Left kidney (tissue), 2 donors: Measurements from ENCODE around the gene ARID1B. TPM values are rescaled to one million over a fixed set of nuclear protein-coding genes. Genes with fewer than 3 reads are reported as not detected.

Experiments used
- DNase-seq: peaks from one replicate; pipeline ENCODE4 v3.0.0-alpha.2; 2013
- polyA plus RNA-seq: library from polyadenylated mRNA; unstranded; fragments of 120-200 nt; gene quantifications from one replicate; pipeline ENCODE4 v1.2.1, GENCODE V29; 2013; ENCODE audit not compliant: insufficient read length

The ARID1B gene
- polyA plus RNA-seq, 1 donor, result 87.7 TPM

DNA sequence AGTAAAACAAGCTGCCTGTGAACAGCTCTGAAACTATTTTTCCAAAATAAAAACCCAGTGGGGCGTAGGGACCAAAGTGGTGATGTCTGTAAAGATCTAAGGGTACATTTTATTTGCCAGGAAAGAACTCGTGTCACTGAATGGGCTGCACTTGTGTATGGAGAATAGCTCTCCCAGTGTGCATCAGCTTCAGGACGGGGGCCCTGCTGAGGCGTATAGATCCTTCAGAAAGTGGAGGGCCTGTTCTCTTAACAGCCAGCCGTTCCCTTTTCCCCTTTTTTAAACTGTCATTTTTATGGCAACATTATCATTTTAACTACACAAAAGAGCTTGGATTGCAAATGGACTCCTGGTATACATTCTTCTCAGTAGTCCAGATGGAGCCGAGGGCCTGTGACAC lies 408.8 kb downstream of the ARID1B start:
- no peak for DNase-seq

DNA sequence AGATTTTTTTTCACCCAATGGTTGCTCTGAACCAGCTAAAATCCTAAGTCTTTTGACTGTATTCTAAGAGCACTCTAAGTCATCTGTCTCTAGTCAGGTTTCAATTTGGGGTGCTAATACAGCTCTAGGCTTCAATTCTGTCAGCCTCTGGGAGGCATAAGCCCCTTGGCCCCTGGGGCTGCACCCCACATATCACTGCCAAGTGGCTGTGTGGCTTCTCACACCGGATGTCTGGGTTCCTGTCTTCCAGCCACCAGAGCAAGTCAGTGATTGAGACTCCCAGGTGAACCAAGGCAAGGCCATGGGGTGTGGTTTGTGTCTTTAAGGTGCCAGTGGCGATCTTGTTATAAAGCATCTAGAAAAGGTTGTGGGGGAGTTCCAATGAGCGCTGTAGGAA lies 409.6 kb downstream of the ARID1B start:
- DNase-seq, result no peak

DNA sequence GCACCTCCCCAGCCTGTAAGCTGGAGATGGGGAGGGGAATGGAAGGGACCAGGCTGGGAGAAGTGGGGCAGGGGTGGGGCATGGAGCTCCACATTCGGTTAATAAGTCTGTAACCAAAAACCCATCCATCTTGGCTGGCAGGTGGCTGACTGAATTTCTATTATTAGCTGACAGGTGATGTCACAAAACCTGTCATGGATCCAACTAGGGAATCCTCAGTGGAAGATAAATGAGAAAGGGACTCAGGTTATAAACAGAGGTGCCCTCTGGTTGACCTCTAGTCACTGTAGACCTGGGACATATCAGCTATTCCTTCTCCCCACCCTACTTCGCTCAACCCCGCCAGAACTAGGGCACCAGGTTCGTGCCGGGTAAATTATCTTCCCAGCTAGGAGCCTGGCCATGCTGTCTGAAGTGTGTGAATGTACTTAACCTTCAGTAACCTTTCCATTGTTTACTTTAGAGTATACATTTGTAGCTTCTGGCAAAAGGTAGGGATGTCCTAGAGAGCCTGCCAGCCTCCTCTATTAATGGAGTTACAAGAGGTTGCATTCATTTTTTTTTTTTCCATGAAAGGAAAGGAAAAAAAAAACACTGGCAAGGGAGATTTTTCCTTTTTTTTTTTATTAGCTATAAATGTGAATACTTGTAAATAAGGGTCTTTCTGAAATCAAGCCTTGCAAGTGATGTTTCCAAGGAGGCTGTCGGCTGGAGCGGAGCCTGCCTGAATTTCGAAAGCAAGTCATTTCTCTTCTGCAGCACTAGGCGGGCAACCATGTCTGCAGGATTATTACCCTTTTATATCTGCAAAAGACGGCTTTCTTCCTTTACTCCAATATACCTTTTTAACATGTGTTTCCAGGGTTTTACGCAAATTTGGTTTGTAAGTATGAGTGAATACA lies 410.3 kb downstream of the ARID1B start:
- DNase-seq, result peak; percentile 41

DNA sequence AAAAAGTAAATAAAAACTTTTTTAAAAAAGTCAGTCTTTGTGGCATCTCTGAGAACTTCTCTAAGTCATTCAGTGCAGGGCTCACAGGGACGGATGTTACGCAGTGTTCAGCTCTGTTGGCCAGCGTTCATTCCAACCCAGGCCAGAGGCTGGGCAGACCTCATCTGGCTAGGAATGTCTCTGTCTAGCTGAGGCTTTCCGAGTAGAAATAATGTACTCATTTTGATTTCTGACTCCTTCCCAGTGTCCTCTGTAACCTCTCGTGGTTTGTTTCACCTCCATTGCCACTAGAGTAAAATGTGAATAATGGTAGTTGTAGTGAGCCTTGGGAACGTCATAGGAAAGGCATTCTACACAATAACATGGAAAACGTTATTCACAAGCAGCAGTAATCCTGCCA lies 411.0 kb downstream of the ARID1B start:
- no peak for DNase-seq

DNA sequence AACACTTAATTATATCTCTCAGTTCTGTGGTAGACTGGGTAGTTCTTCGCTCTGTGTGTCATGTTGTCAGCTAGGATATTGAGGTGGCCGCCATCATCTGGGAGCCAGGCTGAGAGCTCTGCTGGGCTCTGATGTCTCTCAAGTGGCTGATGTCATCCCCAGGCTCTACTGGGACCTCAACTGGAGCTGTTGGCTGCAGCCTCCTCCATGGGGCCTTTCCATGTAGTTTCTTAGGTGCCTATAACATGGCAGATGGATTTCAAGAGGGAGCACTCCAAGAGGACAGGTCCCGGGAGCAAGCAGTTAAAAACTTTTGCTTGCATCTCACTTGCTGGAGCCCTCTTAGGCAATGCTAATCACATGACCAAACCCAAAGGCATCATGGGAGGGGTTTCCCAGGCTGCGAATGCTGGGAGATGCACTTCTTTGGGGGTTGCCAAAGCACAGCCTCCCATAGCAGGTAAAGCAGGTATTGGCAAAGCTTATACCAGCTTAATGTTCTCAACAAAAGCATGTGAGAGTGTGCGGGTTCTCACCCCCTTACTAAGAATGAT lies 416.3 kb downstream of the ARID1B start:
- no peak for DNase-seq

DNA sequence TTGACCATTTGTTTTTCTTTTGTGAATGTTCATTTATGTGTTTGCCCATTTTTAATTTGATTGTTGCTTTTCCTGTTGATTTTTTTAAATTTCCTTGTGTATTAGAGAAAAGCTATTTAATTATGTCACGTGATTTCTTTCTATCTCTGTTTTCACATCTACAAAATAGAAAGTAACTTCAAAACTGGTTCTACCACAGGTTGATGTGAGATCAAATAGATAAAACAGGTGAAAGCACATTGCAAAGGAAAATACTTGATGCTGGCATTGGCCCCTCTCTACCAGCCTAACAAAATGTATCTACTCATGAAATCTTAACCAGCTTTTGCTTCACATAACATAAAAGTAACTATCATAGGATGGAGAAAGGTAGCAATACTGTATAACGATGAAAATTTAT lies 416.9 kb downstream of the ARID1B start:
- no peak for DNase-seq

DNA sequence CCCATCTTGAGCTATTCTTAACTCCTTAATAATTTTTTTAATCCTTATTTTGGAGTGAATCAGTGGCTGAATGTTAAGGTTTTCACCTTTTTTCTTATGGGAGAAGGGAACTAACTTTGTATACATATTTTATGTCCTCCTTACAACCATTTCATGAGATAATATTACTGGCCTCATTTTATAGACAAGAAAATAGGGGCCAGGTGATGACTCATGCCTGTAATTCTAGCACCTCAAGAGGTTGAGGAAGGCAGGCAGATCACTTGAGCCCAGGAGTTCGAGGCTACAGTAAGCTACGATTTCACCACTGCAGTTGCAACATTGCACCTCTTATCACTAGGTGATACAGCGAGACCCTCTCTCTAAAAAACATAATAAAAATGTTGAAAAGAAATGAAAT lies 417.5 kb downstream of the ARID1B start:
- no peak for DNase-seq

DNA sequence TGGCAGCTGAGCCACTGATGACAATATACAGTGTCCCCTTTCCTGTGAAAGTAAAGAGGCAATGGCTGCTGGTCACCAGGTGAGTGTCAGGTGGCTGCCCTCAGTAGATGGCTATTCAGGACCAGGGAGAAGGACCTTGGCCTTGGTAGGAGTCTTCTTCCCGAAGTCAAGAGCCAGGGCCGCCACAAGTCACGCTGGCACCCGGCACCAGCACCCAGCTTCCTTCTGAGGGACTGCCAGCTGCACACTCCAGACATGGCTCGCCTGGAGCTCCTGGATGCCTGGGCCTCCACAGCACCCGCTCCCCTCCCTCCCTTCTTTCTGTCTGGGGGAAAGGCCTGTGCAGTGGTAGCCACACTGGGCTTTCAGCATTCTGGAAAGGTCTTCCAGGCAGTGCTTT lies 419.2 kb downstream of the ARID1B start:
- DNase-seq, result no peak

DNA sequence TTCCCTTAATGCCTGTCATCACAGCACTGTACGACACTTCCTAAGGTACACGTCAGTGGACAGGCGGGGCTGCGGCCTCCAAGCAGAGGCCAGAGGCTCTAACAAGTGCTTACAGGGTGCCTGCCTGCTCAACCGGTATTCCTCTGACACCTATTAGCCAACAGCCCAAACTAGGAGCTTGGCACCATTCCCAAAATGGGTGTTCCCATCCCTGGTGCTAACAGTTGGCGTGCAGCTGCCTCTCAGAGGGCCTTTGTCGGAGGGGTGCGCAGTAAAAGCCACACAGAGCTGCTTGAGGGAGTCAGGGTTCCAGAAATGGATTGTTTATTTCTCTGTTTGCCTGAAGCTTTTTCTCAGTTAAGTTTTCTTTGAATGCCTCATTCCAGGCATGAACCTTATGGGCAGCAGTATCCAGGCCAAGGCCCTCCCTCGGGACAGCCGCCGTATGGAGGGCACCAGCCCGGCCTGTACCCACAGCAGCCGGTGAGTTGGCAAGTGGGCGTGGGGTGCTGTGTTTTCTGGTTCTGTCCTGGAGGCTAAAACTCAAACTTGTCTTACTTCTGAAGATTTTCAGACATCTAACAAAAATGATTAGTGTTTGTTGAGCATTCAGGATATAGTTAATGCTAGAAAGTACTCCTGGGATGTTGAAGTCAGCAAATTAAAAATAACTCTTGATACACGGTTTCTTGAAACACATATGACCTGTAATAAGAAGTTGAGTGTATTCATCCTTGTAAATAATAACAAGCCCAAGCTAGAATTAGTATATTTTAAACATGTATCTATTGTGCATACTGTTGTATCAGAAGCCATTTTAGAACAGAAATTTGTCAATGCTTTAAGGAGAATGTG lies 421.5 kb downstream of the ARID1B start:
- DNase-seq, result no peak

DNA sequence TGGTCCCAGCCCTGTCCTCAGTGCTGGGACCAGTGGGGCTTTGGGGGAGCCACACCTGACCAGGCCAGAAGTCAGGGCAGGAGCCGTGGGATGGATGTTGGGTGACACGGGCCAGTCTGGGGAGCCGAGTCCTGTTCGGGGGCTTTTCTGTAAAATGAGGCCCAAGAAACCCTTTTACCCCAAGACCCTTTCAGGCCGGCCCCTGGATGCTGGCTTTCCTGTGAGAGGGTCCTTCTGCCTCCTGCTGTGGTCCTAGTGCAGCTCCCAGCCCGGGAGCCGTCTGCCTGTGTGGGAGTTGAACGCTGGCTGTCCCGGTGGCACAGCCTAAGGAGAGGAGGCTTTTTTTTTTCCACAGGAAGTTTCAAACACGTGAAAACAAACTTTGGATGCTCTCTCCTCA lies 422.9 kb downstream of the ARID1B start:
- DNase-seq, result no peak

DNA sequence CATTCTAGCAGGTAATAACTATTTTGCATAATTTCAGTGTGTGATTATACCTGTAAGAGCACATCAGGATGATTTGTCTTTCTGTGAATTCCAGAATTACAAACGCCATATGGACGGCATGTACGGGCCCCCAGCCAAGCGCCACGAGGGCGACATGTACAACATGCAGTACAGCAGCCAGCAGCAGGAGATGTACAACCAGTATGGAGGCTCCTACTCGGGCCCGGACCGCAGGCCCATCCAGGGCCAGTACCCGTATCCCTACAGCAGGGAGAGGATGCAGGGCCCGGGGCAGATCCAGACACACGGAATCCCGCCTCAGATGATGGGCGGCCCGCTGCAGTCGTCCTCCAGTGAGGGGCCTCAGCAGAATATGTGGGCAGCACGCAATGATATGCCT lies 423.4 kb downstream of the ARID1B start:
- DNase-seq, result no peak

DNA sequence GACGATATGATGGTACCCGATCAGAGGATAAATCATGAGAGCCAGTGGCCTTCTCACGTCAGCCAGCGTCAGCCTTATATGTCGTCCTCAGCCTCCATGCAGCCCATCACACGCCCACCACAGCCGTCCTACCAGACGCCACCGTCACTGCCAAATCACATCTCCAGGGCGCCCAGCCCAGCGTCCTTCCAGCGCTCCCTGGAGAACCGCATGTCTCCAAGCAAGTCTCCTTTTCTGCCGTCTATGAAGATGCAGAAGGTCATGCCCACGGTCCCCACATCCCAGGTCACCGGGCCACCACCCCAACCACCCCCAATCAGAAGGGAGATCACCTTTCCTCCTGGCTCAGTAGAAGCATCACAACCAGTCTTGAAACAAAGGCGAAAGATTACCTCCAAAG lies 423.9 kb downstream of the ARID1B start:
- DNase-seq, result no peak

DNA sequence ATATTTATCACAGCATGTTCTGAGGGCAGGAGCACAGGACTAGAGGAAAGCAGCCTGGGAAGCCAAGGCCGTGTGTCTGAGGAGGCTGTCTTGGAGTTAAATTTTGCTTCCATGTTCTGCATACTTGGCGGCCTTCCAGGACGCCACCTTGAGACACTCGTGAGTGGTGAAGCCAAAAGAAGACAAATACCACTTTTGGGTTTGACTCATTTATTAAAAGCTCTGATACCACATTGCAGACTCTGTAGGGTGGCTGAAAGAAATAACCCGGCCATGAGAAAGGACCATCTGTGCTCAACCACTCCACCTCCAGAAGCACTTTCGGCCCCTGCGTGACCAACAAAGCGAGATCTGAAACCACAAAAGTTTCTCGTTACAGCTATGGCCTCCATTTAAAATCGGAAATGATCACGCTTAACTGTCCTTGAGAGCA lies 426.1 kb downstream of the ARID1B start:
- DNase-seq, result no peak

DNA sequence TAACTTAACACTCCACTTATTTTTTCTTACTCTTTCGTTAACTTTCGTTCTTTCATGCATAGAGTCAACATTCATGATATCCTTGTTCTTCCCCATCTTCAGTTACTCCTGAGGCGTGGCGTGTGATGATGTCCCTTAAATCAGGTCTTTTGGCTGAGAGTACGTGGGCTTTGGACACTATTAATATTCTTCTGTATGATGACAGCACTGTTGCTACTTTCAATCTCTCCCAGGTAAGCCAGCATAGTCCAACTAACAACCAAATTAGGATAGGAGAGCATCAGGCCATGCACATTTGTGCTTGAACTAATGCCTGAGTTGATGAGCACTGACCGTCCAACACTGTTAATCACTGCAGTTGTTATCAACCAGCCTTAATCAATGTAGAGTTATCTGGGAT lies 426.6 kb downstream of the ARID1B start:
- DNase-seq, result no peak

DNA sequence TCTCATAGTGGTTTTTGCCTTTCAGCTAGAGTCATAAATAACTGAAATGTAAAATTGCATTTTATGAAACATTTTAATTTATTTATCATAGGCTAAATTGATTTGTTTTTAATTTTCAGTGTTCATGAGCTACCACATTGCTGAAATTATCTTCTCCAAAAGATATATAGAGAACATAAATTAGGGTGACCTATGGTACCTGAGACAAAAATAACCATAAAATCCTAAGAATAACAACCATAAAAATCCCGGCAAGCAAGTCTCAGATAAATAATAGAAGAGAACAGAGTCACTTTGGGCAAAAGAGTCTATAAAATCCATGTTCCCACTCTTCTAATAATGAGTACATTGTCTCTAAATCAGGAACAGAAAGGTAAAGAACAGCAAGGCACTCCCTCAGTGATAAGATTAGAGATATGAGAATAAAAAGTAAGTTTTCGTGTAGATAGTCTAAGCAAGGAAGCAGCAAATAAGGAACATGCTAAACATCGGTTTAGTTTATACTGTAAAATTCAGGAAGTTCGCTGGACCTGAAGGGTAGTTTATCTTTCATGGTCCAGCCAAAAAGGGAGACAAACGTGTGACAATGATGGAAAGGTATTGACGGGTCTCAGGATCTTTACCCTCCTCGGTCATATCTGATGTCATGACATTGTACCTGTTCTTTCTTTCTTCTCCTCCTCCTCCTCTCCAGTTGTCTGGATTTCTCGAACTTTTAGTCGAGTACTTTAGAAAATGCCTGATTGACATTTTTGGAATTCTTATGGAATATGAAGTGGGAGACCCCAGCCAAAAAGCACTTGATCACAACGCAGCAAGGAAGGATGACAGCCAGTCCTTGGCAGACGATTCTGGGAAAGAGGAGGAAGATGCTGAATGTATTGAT lies 428.5 kb downstream of the ARID1B start:
- no peak for DNase-seq

DNA sequence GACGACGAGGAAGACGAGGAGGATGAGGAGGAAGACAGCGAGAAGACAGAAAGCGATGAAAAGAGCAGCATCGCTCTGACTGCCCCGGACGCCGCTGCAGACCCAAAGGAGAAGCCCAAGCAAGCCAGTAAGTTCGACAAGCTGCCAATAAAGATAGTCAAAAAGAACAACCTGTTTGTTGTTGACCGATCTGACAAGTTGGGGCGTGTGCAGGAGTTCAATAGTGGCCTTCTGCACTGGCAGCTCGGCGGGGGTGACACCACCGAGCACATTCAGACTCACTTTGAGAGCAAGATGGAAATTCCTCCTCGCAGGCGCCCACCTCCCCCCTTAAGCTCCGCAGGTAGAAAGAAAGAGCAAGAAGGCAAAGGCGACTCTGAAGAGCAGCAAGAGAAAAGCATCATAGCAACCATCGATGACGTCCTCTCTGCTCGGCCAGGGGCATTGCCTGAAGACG lies 429.2 kb downstream of the ARID1B start:
- DNase-seq, result no peak

DNA sequence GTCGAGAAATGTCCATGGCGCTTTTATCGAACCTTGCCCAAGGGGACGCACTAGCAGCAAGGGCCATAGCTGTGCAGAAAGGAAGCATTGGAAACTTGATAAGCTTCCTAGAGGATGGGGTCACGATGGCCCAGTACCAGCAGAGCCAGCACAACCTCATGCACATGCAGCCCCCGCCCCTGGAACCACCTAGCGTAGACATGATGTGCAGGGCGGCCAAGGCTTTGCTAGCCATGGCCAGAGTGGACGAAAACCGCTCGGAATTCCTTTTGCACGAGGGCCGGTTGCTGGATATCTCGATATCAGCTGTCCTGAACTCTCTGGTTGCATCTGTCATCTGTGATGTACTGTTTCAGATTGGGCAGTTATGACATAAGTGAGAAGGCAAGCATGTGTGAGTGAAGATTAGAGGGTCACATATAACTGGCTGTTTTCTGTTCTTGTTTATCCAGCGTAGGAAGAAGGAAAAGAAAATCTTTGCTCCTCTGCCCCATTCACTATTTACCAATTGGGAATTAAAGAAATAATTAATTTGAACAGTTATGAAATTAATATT lies 430.4 kb downstream of the ARID1B start:
- DNase-seq, result no peak

DNA sequence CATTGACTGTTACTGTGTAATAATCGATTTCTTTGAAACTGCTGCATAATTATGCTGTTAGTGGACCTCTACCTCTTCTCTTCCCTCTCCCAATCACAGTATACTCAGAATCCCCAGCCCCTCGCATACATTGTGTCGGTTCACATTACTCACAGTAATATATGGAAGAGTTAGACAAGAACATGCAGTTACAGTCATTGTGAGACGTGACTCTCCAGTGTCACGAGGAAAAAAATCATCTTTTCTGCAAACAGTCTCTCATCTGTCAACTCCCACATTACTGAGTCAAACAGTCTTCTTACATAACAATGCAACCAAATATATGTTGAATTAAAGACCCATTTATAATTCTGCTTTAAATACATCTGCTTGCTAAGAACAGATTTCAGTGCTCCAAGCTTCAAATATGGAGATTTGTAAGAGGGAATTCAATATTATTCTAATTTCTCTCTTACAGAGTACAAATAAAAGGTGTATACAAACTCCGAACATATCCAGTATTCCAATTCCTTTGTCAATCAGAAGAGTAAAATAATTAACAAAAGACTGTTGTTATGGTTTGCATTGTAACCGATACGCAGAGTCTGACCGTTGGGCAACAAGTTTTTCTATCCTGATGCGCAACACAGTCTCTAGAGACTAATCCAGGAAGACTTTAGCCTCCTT lies 432.8 kb downstream of the ARID1B start:
- DNase-seq, result no peak

DNA sequence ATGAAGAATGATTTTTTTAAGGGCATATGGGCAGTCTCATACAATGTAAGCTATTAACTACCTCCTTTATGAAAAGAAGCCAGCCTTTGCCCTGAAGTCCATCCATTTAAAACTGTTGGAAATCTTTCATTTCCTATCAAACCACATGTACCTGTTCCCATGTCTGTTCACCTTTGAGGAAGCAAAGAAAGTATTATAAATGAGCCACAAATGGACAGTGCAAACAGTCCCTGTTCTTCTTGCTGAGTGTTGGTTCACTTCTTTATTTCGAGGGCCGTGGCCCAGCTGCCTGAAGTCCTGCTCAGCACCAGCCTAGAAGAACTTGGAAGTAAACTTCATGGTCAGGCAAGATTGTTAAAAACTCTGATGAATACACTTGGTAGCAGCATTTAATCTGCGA lies 433.8 kb downstream of the ARID1B start:
- no peak for DNase-seq

DNA sequence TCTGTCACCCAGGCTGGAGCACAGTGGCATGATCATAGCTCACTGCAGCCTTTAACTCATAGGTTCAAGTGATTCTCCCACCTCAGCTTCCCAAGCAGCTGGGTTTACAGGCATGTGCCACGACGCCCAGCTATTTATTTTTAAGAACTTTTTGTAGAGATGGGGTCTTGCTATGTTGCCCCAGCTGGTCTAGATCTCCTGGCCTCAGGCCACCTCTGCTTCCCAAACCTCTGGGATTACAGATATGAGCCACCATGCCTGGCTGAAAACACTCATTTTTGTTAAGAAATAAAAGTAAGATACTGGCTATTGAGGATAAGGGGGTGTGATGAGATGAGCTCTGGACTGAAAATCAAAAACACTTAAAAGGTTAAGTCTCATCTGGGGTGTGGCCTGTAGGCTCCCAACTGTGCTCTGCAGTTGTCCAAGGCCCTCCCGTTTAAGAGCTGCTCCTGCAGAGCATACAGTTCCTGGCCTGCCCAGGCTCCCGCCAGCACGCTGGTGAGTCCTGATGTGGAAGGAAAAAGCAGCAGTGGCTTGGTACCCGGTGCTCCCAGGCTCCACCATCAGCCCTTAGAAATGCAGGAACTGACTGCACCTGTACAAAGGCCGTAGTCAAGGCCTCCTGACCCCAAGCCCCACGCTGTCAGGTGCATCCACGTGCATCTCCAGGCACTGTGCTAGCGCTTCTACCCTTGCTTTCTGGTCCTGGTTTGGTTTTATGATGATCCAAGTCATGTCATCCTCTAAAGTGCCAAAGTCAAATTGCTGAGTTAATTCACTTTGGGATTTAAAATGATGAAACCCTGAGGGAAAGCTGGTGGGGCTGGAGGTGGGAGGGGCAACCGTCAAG lies 434.7 kb downstream of the ARID1B start:
- no peak for DNase-seq
